Right ventricle myocardium inferior (tissue), 1 donor: ENCODE results near the gene SPDYC. TPM values are rescaled to one million over a fixed set of nuclear protein-coding genes. Genes with fewer than 3 reads are reported as not detected.

Experiments
- ATAC-seq: fragments of 200-7000 bp; cut with Tn5 transposase; one replicate; pipeline ENCODE4 v1.9.1; 2020; ENCODE audit warnings: mild to moderate bottlenecking, moderate library complexity
- DNase-seq: peaks from one replicate; pipeline ENCODE4 v3.0.0; 2021; ENCODE audit errors: missing footprints
- intact Hi-C: fragments of 100-400 bp; cut with DNase I; formaldehyde crosslinking; loops from one replicate; pipeline ENCODE4 v1.11.0; 2022
- total RNA-seq: library from RNA; stranded (reverse); fragmentation: NEBNext Ultra II Directional; extraction: Animal tissue kit (Norgen Biotek cat#: 25700); gene quantifications from one replicate; pipeline ENCODE4 v1.2.1, GENCODE V29; 2021
- donor health status: DM: no; HTN: yes; CAD: no; lungs with severe emphysema.

SPDYC gene
- total RNA-seq, 1 donor from 2014 or later, result not detected

DNA sequence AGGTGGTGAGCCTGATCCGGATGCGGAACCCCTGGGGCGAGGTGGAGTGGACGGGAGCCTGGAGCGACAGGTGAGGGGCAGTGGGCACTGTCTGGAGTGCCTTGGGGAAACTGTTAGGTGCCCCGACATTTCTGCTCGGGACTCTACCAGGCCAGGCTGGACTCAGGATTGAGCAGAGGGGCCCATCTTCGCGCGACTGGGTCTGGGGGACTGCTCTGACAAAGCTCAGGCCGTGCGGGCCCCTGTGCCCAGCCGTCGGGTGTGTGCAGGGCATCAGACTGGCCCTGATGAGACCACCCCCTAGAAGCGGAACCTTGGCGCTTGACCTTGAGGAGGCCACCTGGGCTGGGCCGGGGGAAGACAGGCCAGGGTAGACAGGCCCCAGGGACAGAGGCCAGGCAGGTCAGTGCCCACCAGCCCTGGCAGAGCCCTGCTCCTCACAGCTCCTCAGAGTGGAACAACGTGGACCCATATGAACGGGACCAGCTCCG is 18.0 kb downstream of the SPDYC start:
- DNase-seq, result no peak
- intact Hi-C loops, result no loop called here
- ATAC-seq, result no peak

DNA sequence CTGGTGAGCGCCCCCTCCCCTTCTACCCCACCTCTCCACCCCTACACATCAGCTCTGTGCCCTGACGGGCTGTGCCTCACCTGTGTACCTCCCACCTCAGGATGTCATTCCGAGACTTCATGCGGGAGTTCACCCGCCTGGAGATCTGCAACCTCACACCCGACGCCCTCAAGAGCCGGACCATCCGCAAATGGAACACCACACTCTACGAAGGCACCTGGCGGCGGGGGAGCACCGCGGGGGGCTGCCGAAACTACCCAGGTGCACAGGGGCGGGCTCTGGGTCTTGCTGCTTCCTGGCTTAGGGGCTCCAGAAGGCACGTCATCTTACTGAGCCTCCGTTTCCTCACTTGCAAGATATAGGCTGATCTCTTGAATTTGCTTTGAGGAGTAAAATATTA is 18.5 kb downstream of the SPDYC start:
- ATAC-seq (no peak), DNase-seq (no peak)
- intact Hi-C loops, result no loop called here

- ATAC-seq, result no peak
- no peak for DNase-seq
Measured at GRCh38 chr11:65189191-65189590, 19.2 kb downstream of the SPDYC start.

GRCh38 chr11:65194564-65194963 is 24.5 kb downstream of the SPDYC start:
- ATAC-seq (no peak), DNase-seq (no peak)
- intact Hi-C loops, result no loop called here

More at GRCh38 chr11:65189191-65189590, 19.2 kb downstream of the SPDYC start:
- intact Hi-C loops, result no loop called here

DNA sequence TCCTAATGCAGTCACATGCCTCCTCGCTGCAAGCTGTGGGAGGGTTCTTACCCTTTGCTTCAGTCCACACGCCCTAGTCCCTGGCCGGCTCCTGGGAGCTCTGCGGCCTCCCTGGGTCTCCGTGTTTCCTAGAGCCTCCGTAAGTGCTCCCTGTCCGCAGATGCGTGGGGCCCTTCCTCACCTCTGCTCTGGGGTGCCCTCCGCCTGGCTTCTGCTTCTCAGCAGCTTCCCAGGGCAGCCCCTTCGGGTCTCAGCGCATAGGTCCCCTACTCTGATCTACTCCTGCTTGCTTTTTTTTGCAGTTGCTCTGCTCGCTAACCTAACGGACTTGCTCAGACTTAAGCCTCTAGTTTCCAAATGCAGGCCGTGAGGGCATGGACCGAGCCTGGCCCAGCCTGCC is 34.1 kb downstream of the SPDYC start:
- intact Hi-C loops, result no loop called here
- DNase-seq (no peak), ATAC-seq (no peak)

DNA sequence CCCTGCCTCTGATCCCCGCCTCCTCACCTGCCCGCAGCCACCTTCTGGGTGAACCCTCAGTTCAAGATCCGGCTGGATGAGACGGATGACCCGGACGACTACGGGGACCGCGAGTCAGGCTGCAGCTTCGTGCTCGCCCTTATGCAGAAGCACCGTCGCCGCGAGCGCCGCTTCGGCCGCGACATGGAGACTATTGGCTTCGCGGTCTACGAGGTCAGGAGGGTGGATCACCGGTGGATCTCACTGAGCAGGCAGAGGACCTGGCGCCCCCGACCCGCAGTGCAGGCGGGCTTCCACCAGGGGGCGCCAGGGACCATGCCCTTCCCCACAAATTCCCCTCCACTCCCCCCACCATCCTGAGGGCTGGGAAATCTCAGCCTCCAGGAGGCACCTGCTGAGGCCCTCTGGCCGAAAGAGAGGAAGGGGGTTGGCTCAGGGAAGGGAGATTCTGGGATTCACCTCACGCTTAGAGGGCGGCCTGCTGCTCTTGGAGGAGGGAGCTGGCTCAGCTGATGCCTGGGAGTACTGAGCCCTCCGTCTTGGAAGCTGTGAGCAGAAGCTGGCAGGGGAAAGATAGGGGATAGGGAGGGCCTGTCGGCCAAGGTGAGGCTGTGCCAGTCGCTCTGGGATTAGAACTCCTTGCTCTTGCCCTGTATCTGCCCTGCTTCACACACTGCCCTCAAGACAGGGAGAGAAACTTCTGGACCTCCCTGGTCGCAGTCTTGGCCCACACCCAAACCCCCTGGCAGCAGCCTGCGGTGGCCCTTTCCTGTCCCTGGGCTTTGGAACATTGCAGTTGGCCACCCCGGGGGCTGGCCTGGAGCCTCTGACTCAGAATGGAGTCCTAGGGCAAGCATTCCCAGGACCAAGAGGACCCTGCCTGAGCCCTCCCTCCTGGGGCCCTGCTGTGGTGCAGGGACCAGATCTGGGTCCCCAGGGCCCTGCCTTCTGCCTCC is 34.9 kb downstream of the SPDYC start:
- DNase-seq (no peak), ATAC-seq (peak; percentile 29)
- intact Hi-C loops, result no loop called here

- DNase-seq (no peak), ATAC-seq (no peak)
- intact Hi-C loops, result no loop called here
Measured at GRCh38 chr11:65205602-65205967, 35.6 kb downstream of the SPDYC start.

GRCh38 chr11:65206441-65206841 is 36.4 kb downstream of the SPDYC start:
- intact Hi-C loops, result no loop called here
- ATAC-seq, result no peak
- DNase-seq, result no peak

DNA sequence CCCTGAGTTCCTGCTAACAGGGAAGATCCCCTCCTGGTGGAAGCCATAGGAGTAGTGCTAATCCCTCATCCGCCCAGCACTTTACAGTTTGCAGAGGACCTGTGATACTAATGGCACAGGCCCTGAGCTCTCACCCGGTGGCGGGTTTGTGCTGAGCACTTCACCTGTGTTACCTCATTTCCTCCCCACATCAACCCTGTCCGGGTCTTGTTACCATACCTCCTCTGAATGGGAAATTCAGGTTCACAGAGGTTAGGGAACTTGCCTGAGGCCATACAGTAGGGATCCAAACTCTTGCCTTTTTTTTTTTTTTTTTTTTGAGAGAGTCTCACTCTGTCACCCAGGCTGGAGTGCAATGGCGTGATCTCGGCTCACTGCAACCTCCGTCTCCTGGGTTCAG is 36.9 kb downstream of the SPDYC start:
- DNase-seq (no peak), ATAC-seq (no peak)
- intact Hi-C loops, result no loop called here

DNA sequence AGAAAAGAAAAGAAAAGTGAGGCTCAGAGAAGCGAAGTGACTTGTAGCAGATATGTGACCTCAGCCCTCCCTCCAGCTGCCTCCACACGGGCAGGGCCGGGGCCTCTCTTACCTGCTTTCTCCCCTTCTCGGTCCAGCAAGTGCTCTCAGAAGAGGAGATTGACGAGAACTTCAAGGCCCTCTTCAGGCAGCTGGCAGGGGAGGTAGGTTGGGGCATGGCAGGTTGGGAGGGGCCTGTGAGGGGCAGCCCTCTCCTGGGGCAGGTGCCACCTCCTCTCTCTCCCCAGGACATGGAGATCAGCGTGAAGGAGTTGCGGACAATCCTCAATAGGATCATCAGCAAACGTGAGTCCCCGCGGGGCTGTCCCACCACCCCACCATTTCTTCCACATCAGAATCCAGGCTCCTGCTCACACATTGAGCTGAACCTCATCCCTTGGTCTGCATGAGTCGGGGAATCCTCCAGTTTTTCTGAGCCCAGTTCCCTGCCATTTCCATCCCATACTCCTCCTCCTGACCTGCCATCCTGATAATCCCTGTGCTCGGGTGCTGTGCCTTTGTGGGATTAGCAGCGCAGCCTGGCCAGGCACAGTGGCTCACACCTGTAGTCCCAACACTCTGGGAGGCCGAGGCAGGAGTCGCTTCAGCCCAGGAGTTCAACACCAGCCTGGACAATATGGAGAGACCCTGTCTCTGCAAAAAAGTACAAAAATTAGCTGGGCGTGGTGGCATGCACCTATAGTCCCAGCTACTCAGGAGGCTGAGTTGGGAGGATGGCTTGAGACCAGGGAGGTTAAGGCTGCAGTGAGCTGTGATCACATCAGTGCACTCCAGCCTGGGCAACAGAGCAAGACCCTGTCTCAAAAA is 38.1 kb downstream of the SPDYC start:
- intact Hi-C loops, result no loop called here
- no peak for ATAC-seq
- no peak for DNase-seq

- intact Hi-C loops, result no loop called here
- ATAC-seq, result no peak
Measured at GRCh38 chr11:65208785-65209710, 39.0 kb downstream of the SPDYC start.

GRCh38 chr11:65209711-65210360 is 39.8 kb downstream of the SPDYC start:
- no peak for DNase-seq
- no peak for ATAC-seq
- intact Hi-C loops, result no loop called here

More at GRCh38 chr11:65208785-65209710, 39.0 kb downstream of the SPDYC start:
- DNase-seq, result no peak

GRCh38 chr11:65210361-65210731 is 40.3 kb downstream of the SPDYC start:
- intact Hi-C loops, result no loop called here
- no peak for DNase-seq
- ATAC-seq, result no peak

GRCh38 chr11:65210748-65211147 is 40.7 kb downstream of the SPDYC start:
- intact Hi-C loops, result no loop called here
- no peak for DNase-seq
- no peak for ATAC-seq

DNA sequence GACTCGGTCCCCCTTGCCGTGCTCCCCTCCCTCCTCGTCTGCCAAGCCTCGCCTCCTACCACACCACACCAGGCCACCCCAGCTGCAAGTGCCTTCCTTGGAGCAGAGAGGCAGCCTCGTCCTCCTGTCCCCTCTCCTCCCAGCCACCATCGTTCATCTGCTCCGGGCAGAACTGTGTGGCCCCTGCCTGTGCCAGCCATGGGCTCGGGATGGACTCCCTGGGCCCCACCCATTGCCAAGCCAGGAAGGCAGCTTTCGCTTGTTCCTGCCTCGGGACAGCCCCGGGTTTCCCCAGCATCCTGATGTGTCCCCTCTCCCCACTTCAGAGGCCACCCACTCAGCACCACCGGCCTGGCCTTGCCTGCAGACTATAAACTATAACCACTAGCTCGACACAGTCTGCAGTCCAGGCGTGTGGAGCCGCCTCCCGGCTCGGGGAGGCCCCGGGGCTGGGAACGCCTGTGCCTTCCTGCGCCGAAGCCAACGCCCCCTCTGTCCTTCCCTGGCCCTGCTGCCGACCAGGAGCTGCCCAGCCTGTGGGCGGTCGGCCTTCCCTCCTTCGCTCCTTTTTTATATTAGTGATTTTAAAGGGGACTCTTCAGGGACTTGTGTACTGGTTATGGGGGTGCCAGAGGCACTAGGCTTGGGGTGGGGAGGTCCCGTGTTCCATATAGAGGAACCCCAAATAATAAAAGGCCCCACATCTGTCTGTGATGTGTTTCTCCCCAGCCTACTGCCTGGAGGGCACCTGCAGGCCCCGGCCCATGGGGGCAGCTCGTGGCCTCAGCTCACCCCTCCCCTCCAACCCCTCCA is 41.5 kb downstream of the SPDYC start:
- intact Hi-C loops, result no loop called here
- DNase-seq (no peak), ATAC-seq (peak; percentile 6)

DNA sequence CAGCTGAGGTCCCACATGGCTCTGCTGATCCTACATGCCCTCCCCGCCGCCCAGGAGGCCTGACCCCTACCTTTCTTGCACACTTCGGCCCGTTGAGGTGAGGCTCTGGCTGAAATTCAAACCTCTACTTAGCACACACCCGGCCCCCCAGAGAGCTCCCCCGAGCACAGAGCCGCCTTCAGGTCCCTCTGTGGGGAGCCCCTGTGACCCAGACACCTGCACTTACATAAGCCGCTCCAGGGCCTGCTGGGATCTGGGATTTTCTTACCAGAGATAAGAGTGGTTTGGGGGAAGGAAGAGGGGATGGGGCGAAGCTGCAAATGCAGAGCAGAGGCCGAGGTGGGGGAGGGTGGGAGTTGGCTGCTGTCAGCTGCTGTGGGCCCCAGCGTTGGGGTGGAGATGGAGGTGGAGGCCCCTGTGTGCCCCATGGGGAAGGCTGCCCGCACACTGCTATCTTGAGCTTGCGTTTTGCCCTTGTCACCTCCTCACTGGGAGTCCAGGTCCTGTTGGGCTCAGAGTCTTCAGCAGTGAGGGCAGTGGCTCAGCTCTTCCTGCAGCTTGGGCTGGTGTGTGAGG is 42.3 kb downstream of the SPDYC start:
- intact Hi-C loops, result no loop called here
- ATAC-seq, result no peak
- DNase-seq, result no peak
